Tibial nerve (tissue), 4 donors: Measurements from ENCODE around the gene ATP6V1F.

Experiments
- EP300 ChIP-seq, 2 donors: sonication (generic); formaldehyde crosslinking; IDR thresholded peaks; one replicate each; pipeline ENCODE4 v1.6.1; 2017; ENCODE audit warnings: antibody characterized with exemption in 2 of 2, mild to moderate bottlenecking in 1 of 2
- TF ChIP-seq, protein P1 (sequence below), 5 experiments: fragments of 200-600 bp in 3 of 5; fragments of 450-650 bp in 2 of 5; sonication (generic) in 3 of 5; IDR thresholded peaks; one replicate each; pipeline ENCODE4 v1.5.1; 2016 to 2019; ENCODE audit warnings: antibody characterized with exemption in 5 of 5, mild to moderate bottlenecking in 3 of 5, moderate library complexity in 2 of 5

DNA sequence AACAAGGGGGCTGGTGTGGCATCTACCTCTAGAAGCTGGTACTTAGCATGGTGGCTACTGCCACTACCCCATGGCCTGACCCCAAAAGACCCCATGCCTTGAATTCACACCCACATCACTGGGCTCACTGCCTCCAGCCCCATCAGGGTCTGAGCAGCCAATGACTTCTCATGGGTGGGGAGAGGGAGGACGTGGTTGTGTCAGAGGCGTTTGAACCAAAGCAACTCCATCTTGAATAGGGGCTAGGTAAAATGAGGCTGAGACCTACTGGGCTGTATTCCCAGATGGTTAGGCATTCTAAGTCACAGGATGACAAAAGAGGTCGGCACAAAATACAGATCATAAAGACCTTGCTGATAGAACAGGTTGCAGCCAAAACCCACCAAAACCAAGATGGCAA is 32.7 kb downstream of the ATP6V1F start:
- TF ChIP-seq, protein P1, sequence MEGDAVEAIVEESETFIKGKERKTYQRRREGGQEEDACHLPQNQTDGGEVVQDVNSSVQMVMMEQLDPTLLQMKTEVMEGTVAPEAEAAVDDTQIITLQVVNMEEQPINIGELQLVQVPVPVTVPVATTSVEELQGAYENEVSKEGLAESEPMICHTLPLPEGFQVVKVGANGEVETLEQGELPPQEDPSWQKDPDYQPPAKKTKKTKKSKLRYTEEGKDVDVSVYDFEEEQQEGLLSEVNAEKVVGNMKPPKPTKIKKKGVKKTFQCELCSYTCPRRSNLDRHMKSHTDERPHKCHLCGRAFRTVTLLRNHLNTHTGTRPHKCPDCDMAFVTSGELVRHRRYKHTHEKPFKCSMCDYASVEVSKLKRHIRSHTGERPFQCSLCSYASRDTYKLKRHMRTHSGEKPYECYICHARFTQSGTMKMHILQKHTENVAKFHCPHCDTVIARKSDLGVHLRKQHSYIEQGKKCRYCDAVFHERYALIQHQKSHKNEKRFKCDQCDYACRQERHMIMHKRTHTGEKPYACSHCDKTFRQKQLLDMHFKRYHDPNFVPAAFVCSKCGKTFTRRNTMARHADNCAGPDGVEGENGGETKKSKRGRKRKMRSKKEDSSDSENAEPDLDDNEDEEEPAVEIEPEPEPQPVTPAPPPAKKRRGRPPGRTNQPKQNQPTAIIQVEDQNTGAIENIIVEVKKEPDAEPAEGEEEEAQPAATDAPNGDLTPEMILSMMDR (IDR thresholded peaks at IDR 0.05), result no peak
- TF ChIP-seq EP300 (IDR thresholded peaks at IDR 0.05), result no peak
